ENCODE measurements around the gene TRIM16.
"Not testable (repeated sequence)": the region's sequence is repeated elsewhere in the genome, so short reads cannot be mapped to it uniquely, and the experiment has no call there.

DNA sequence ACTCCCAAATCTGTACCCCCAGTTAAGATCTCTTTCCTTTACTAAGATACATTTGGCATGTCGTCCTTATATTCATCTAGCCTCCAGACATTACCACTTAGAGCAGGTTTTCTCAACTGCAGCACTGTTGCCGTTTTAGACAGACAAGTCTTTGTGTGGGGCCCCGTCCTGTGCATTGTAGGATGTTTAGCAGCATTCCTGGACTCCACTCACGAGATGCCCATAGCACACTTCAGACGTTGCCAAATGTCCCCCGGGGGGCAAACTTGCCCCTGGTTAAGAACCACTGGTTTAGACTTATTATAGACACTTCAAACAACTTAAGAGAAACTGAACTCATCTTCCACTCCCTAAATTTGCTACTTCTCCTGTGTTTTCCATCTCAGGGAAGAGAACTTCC is 8.1 kb downstream of the TRIM16 start:
- TF ChIP-seq POLR2AphosphoS5 (IDR thresholded peaks at IDR 0.05; ENCODE audit: low read depth); EZH2 (IDR thresholded peaks at IDR 0.05; ENCODE audit: low read depth, unreplicated experiment); EZH2phosphoT487 (IDR thresholded peaks at IDR 0.05; ENCODE audit: unreplicated experiment); CREB1 (CRISPR knock-in tag; IDR thresholded peaks at IDR 0.05; ENCODE audit: low read depth); ZNF114 (CRISPR knock-in tag; IDR thresholded peaks at IDR 0.05); JUNB (IDR thresholded peaks at IDR 0.05; ENCODE audit: unreplicated experiment): not testable (repeated sequence)
- TF ChIP-seq, protein P1, sequence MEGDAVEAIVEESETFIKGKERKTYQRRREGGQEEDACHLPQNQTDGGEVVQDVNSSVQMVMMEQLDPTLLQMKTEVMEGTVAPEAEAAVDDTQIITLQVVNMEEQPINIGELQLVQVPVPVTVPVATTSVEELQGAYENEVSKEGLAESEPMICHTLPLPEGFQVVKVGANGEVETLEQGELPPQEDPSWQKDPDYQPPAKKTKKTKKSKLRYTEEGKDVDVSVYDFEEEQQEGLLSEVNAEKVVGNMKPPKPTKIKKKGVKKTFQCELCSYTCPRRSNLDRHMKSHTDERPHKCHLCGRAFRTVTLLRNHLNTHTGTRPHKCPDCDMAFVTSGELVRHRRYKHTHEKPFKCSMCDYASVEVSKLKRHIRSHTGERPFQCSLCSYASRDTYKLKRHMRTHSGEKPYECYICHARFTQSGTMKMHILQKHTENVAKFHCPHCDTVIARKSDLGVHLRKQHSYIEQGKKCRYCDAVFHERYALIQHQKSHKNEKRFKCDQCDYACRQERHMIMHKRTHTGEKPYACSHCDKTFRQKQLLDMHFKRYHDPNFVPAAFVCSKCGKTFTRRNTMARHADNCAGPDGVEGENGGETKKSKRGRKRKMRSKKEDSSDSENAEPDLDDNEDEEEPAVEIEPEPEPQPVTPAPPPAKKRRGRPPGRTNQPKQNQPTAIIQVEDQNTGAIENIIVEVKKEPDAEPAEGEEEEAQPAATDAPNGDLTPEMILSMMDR (conservative IDR thresholded peaks at IDR 0.05; ENCODE audit: low read depth in 2 of 2): not testable (repeated sequence)
- TF ChIP-seq, protein P2, sequence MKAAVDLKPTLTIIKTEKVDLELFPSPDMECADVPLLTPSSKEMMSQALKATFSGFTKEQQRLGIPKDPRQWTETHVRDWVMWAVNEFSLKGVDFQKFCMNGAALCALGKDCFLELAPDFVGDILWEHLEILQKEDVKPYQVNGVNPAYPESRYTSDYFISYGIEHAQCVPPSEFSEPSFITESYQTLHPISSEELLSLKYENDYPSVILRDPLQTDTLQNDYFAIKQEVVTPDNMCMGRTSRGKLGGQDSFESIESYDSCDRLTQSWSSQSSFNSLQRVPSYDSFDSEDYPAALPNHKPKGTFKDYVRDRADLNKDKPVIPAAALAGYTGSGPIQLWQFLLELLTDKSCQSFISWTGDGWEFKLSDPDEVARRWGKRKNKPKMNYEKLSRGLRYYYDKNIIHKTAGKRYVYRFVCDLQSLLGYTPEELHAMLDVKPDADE (IDR thresholded peaks at IDR 0.05): not testable (repeated sequence)
- TF ChIP-seq, protein P3, sequence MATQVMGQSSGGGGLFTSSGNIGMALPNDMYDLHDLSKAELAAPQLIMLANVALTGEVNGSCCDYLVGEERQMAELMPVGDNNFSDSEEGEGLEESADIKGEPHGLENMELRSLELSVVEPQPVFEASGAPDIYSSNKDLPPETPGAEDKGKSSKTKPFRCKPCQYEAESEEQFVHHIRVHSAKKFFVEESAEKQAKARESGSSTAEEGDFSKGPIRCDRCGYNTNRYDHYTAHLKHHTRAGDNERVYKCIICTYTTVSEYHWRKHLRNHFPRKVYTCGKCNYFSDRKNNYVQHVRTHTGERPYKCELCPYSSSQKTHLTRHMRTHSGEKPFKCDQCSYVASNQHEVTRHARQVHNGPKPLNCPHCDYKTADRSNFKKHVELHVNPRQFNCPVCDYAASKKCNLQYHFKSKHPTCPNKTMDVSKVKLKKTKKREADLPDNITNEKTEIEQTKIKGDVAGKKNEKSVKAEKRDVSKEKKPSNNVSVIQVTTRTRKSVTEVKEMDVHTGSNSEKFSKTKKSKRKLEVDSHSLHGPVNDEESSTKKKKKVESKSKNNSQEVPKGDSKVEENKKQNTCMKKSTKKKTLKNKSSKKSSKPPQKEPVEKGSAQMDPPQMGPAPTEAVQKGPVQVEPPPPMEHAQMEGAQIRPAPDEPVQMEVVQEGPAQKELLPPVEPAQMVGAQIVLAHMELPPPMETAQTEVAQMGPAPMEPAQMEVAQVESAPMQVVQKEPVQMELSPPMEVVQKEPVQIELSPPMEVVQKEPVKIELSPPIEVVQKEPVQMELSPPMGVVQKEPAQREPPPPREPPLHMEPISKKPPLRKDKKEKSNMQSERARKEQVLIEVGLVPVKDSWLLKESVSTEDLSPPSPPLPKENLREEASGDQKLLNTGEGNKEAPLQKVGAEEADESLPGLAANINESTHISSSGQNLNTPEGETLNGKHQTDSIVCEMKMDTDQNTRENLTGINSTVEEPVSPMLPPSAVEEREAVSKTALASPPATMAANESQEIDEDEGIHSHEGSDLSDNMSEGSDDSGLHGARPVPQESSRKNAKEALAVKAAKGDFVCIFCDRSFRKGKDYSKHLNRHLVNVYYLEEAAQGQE (IDR thresholded peaks at IDR 0.05; ENCODE audit: unreplicated experiment): not testable (repeated sequence)

Measured in GM23338 (cell line).